Skeletal muscle tissue (tissue), 4 donors: ENCODE data around the gene EIF3D. TPM values are rescaled to one million over a fixed set of nuclear protein-coding genes. Genes with fewer than 3 reads are reported as not detected.

Experiments used
- H3K27ac ChIP-seq: one replicate; pipeline ENCODE4 v1.7.0; 2013; ENCODE audit warnings: mild to moderate bottlenecking, low read depth, low read length, inconsistent platforms
- H3K27me3 ChIP-seq, 3 donors: one replicate each; pipeline ENCODE4 v1.7.0; 2013; ENCODE audit warnings: low read length in 3 of 3; ENCODE audit not compliant: control insufficient read depth in 3 of 3, insufficient read depth in 3 of 3
- H3K36me3 ChIP-seq, 3 donors: one replicate each; pipeline ENCODE4 v1.7.0; 2013; ENCODE audit warnings: low read length in 3 of 3; ENCODE audit not compliant: control insufficient read depth in 3 of 3, insufficient read depth in 3 of 3
- H3K4me1 ChIP-seq, 3 donors: one replicate each; pipeline ENCODE4 v1.7.0; 2013; ENCODE audit warnings: low read length in 3 of 3, mild to moderate bottlenecking in 3 of 3; ENCODE audit not compliant: control insufficient read depth in 3 of 3, insufficient read depth in 3 of 3
- H3K4me3 ChIP-seq, 3 donors: one replicate each; pipeline ENCODE4 v1.7.0; 2013; ENCODE audit warnings: low read length in 3 of 3
- H3K9ac ChIP-seq, 3 donors: one replicate each; pipeline ENCODE4 v1.7.0; 2013; ENCODE audit warnings: low read length in 3 of 3, mild to moderate bottlenecking in 3 of 3, moderate library complexity in 2 of 3, low read depth in 1 of 3
- H3K9me3 ChIP-seq, 3 donors: one replicate each; pipeline ENCODE4 v1.7.0; 2013; ENCODE audit warnings: low read length in 3 of 3; ENCODE audit not compliant: control insufficient read depth in 3 of 3
- total RNA-seq: library from RNA; depleted of rRNA; stranded (reverse); fragments of >200 nt; gene quantifications from one replicate; pipeline ENCODE4 v1.2.3, GENCODE V29; 2014
- donor health status: Osteomylitis.

The EIF3D gene
- total RNA-seq, 1 donor from 2014 or later, result 294 TPM

GRCh38 chr22:36565159-36565507 lies 36.2 kb upstream of the EIF3D start:
- no peaks in the 10 kb centered on the region for H3K36me3 ChIP-seq
- H3K4me1 ChIP-seq, result peaks cover 0 to 5% (median 4%) of the 10 kb centered on the region in 3 donors
- no peak overlapping the region for H3K4me3 ChIP-seq
- no peak overlapping the region for H3K27ac ChIP-seq
- no peaks in the 10 kb centered on the region for H3K9me3 ChIP-seq
- H3K27me3 ChIP-seq, result peaks cover 18 to 51% (median 36%) of the 10 kb centered on the region in 3 donors
- H3K9ac ChIP-seq, result no peak overlapping the region

- Histone ChIP-seq H3K27me3 (peaks cover 22 to 47% (median 36%) of the 10 kb centered on the region in 3 donors), H3K27ac (no peak overlapping the region)
These were observed 35.6 kb upstream of the EIF3D start for GRCh38 chr22:36564422-36565158.

GRCh38 chr22:36563898-36564297 lies 34.9 kb upstream of the EIF3D start:
- Histone ChIP-seq H3K27me3 (peaks cover 22 to 49% (median 36%) of the 10 kb centered on the region in 3 donors), H3K9me3 (no peaks in the 10 kb centered on the region), H3K4me1 (peaks cover 0 to 5% (median 4%) of the 10 kb centered on the region in 3 donors), H3K27ac (no peak overlapping the region), H3K36me3 (no peaks in the 10 kb centered on the region), H3K9ac (no peak overlapping the region), H3K4me3 (no peak overlapping the region)

More at GRCh38 chr22:36564422-36565158, 35.6 kb upstream of the EIF3D start:
- H3K9ac ChIP-seq, result no peak overlapping the region
- H3K4me3 ChIP-seq, result peak overlapping the region in 1 of 3 donors; percentile 29
- no peaks in the 10 kb centered on the region for H3K9me3 ChIP-seq
- peaks cover 0 to 5% (median 4%) of the 10 kb centered on the region in 3 donors for H3K4me1 ChIP-seq
- no peaks in the 10 kb centered on the region for H3K36me3 ChIP-seq

- Histone ChIP-seq H3K9ac (no peak overlapping the region), H3K36me3 (no peaks in the 10 kb centered on the region), H3K4me3 (no peak overlapping the region), H3K4me1 (peaks cover 0 to 5% (median 4%) of the 10 kb centered on the region in 3 donors), H3K9me3 (no peaks in the 10 kb centered on the region), H3K27ac (no peak overlapping the region), H3K27me3 (peaks cover 22 to 52% (median 36%) of the 10 kb centered on the region in 3 donors)
These were observed 34.5 kb upstream of the EIF3D start for GRCh38 chr22:36563444-36563843.

GRCh38 chr22:36563001-36563400 lies 34.0 kb upstream of the EIF3D start:
- Histone ChIP-seq H3K9me3 (no peaks in the 10 kb centered on the region), H3K9ac (no peak overlapping the region), H3K27me3 (peaks cover 22 to 52% (median 36%) of the 10 kb centered on the region in 3 donors)

GRCh38 chr22:36562261-36562835 lies 33.4 kb upstream of the EIF3D start:
- Histone ChIP-seq H3K4me1 (peaks cover 0 to 5% (median 4%) of the 10 kb centered on the region in 3 donors), H3K4me3 (no peak overlapping the region), H3K27me3 (peaks cover 25 to 55% (median 39%) of the 10 kb centered on the region in 3 donors), H3K9ac (no peak overlapping the region), H3K9me3 (no peaks in the 10 kb centered on the region), H3K36me3 (no peaks in the 10 kb centered on the region), H3K27ac (no peak overlapping the region)

More at GRCh38 chr22:36563001-36563400, 34.0 kb upstream of the EIF3D start:
- H3K4me3 ChIP-seq, result no peak overlapping the region
- H3K4me1 ChIP-seq, result peaks cover 0 to 5% (median 4%) of the 10 kb centered on the region in 3 donors
- H3K27ac ChIP-seq, result no peak overlapping the region
- no peaks in the 10 kb centered on the region for H3K36me3 ChIP-seq

GRCh38 chr22:36561291-36561811 lies 32.4 kb upstream of the EIF3D start:
- Histone ChIP-seq H3K27me3 (peaks cover 31 to 59% (median 39%) of the 10 kb centered on the region in 3 donors), H3K4me3 (no peak overlapping the region), H3K27ac (no peak overlapping the region), H3K36me3 (no peaks in the 10 kb centered on the region), H3K9ac (no peak overlapping the region), H3K4me1 (peaks cover 0 to 5% (median 4%) of the 10 kb centered on the region in 3 donors), H3K9me3 (no peaks in the 10 kb centered on the region)

- peaks cover 0 to 5% (median 2%) of the 10 kb centered on the region in 3 donors for H3K4me1 ChIP-seq
- H3K27me3 ChIP-seq, result peaks cover 25 to 54% (median 32%) of the 10 kb centered on the region in 3 donors
- no peak overlapping the region for H3K9ac ChIP-seq
- no peak overlapping the region for H3K27ac ChIP-seq
- H3K4me3 ChIP-seq, result no peak overlapping the region
- H3K9me3 ChIP-seq, result no peaks in the 10 kb centered on the region
- no peaks in the 10 kb centered on the region for H3K36me3 ChIP-seq
These were observed 31.0 kb upstream of the EIF3D start for GRCh38 chr22:36560001-36560400.

GRCh38 chr22:36554098-36554497 lies 25.1 kb upstream of the EIF3D start:
- Histone ChIP-seq H3K27me3 (peaks cover 39 to 73% (median 49%) of the 10 kb centered on the region in 3 donors), H3K9me3 (no peaks in the 10 kb centered on the region), H3K36me3 (no peaks in the 10 kb centered on the region), H3K4me3 (no peak overlapping the region), H3K9ac (no peak overlapping the region), H3K4me1 (no peaks in the 10 kb centered on the region), H3K27ac (no peak overlapping the region)

- Histone ChIP-seq H3K9ac (no peak overlapping the region), H3K27ac (no peak overlapping the region), H3K36me3 (no peaks in the 10 kb centered on the region), H3K4me3 (no peak overlapping the region), H3K4me1 (no peaks in the 10 kb centered on the region), H3K9me3 (no peaks in the 10 kb centered on the region), H3K27me3 (peaks cover 42 to 75% (median 48%) of the 10 kb centered on the region in 3 donors)
These were observed 23.3 kb upstream of the EIF3D start for GRCh38 chr22:36552289-36552688.
